ENCODE data around the gene UPF1. TPM values are rescaled to one million over a fixed set of nuclear protein-coding genes. Genes with fewer than 3 reads are reported as not detected.

The UPF1 gene
- total and polyA plus RNA-seq, 2 of the 13 experiments (the other 11 are each of a cell fraction or from before 2014, with no cell fraction given) = 16.9 to 41.8 TPM

GRCh38 chr19:18831524-18832305 lies at the start of gene UPF1 (continued):
- TF ChIP-seq HNF1A (IDR thresholded peaks at IDR 0.05; ENCODE audit: low read depth) = no peak
- 0 out of 2 replicates have a peak, but pooled peaks have one; percentile 28 for TF ChIP-seq HNF1A (CRISPR knock-in tag; IDR thresholded peaks at IDR 0.05; ENCODE audit: borderline replicate concordance)
- TF ChIP-seq ZNF562 (CRISPR knock-in tag; IDR thresholded peaks at IDR 0.05; ENCODE audit: borderline replicate concordance) = no peak
- no peak for TF ChIP-seq CREB1 (IDR thresholded peaks at IDR 0.05)
- no peak for TF ChIP-seq CREB1 (CRISPR knock-in tag; IDR thresholded peaks at IDR 0.05)
- TF ChIP-seq ZSCAN12 (CRISPR knock-in tag; IDR thresholded peaks at IDR 0.05) = no peak
- TF ChIP-seq POLR2A (IDR thresholded peaks at IDR 0.05; ENCODE audit: insufficient read depth in 1 of 2, low read depth in 2 of 2, low read length in 2 of 2) = peak; percentile 54 to 88; a peak in 3 of 4 replicates
- TF ChIP-seq ZNF687 (CRISPR knock-in tag; IDR thresholded peaks at IDR 0.05) = peak; percentile 71
- 0 out of 2 replicates have a peak, but pooled peaks have one; percentile 13 for TF ChIP-seq POGZ (CRISPR knock-in tag; IDR thresholded peaks at IDR 0.05)
- TF ChIP-seq BORCS8-MEF2B (CRISPR knock-in tag; IDR thresholded peaks at IDR 0.05) = 0 out of 2 replicates have a peak, but pooled peaks have one; percentile 7
- peak; percentile 70 for TF ChIP-seq MAX (IDR thresholded peaks at IDR 0.05)
- TF ChIP-seq ZNF674 (CRISPR knock-in tag; IDR thresholded peaks at IDR 0.05; ENCODE audit: low read depth) = no peak
- TF ChIP-seq KDM1A (CRISPR knock-in tag; IDR thresholded peaks at IDR 0.05) = peak; percentile 55; the same call in 1 of the 2 replicates
- peak; percentile 97 for TF ChIP-seq ZNF235 (CRISPR knock-in tag; IDR thresholded peaks at IDR 0.05; ENCODE audit: borderline replicate concordance)
- no peak for TF ChIP-seq SOX6 (IDR thresholded peaks at IDR 0.05)
- 0 out of 2 replicates have a peak, but pooled peaks have one; percentile 17 for TF ChIP-seq SOX6 (CRISPR knock-in tag; IDR thresholded peaks at IDR 0.05)
- peak; percentile 70 for TF ChIP-seq KDM5A (IDR thresholded peaks at IDR 0.05; ENCODE audit: borderline replicate concordance, low read length)
- 0 out of 2 replicates have a peak, but pooled peaks have one; percentile 41 for TF ChIP-seq ZNF205 (CRISPR knock-in tag; IDR thresholded peaks at IDR 0.05)
- TF ChIP-seq POLR2G (IDR thresholded peaks at IDR 0.05; ENCODE audit: low read depth, low read length) = peak; percentile 84
- TF ChIP-seq THAP8 (CRISPR knock-in tag; IDR thresholded peaks at IDR 0.05; ENCODE audit: borderline replicate concordance) = no peak
- TF ChIP-seq ZNF263 (CRISPR knock-in tag; IDR thresholded peaks at IDR 0.05) = no peak; the same call in 1 of the 2 replicates
- TF ChIP-seq YY1 (IDR thresholded peaks at IDR 0.05; ENCODE audit: insufficient read depth, insufficient replicate concordance, low read depth, low read length) = peak; percentile 54

Data from HepG2 (cell line).